Measurements from ENCODE around the gene SUSD6.

GRCh38 chr14:69690042-69690441 is 78.6 kb downstream of the SUSD6 start:
- TF ChIP-seq EP300 (IDR thresholded peaks at IDR 0.05), result no peak
- TF ChIP-seq USF2 (IDR thresholded peaks at IDR 0.05), result no peak
- TF ChIP-seq HDAC2 (IDR thresholded peaks at IDR 0.05), result no peak
- TF ChIP-seq MAX (IDR thresholded peaks at IDR 0.05), result no peak
- no peak for TF ChIP-seq MAFK (IDR thresholded peaks at IDR 0.05; ENCODE audit: partially characterized antibody)
- TF ChIP-seq JUN (IDR thresholded peaks at IDR 0.05), result no peak
